Measurements from ENCODE around the gene STS.

GRCh38 chrX:7169627-7170026 is 22.1 kb downstream of the STS start:
- TF ChIP-seq CTCF (conservative IDR thresholded peaks at IDR 0.05) (no peak), EZH2 (IDR thresholded peaks at IDR 0.05; ENCODE audit: low read depth) (no peak)

Measured in PC-9 (cell line).